Measurements from ENCODE around the gene EEPD1. TPM values are rescaled to one million over a fixed set of nuclear protein-coding genes. Genes with fewer than 3 reads are reported as not detected.

EEPD1 gene
- total RNA-seq, 1 experiment from 2014 or later, result 5.0 TPM

DNA sequence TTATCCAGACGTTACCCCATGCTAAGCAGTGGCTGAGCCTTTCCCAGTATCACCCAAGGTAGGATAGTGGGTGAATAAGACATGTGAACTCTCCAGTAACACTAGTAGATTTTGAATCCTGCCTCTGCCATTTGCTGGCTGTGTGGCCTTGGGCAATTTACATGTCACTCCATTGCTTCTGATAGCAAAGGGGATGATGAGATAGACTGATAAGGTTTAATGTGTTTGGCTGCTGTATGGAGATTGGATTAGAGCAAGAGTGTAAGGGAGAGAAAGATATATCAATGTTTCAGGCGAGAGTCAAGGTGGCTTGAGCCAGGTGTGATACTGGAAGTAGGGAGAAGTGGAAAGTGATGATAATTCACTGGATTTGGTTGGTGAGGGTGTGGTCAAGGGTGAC is 40.1 kb upstream of the EEPD1 start:
- Histone ChIP-seq H2BK120ac (ENCODE audit: low read depth, low read length, poor library complexity, severe bottlenecking) (no peak overlapping the region), H4K8ac (replicated peaks; ENCODE audit: insufficient read length, low read depth, low read length) (no peak overlapping the region), H4K91ac (ENCODE audit: insufficient read length, low read depth, low read length) (no peak overlapping the region), H3K56ac (ENCODE audit: insufficient read length, low read depth, low read length) (no peak overlapping the region), H3K4me2 (ENCODE audit: insufficient read depth, insufficient read length, low read length) (no peak overlapping the region), H3K18ac (ENCODE audit: insufficient read length, low read depth, low read length) (no peak overlapping the region), H2BK15ac (ENCODE audit: low read depth, low read length) (no peak overlapping the region), H3K4me1 (ENCODE audit: insufficient read depth, low read length) (no peaks in the 10 kb centered on the region), H2BK20ac (ENCODE audit: low read depth, low read length, poor library complexity, severe bottlenecking) (no peak overlapping the region), H2BK12ac (ENCODE audit: insufficient read length, low read depth, low read length) (no peak overlapping the region), H4K5ac (ENCODE audit: insufficient read length, low read depth, low read length) (no peak overlapping the region), H3K9me3 (ENCODE audit: control insufficient read depth, low read depth, low read length) (no peaks in the 10 kb centered on the region), H3K23ac (ENCODE audit: insufficient read length, low read depth, low read length) (no peak overlapping the region), H3T11ph (ENCODE audit: low read length) (no peak overlapping the region), H3K79me2 (ENCODE audit: insufficient read depth, low read length) (no peaks in the 10 kb centered on the region), H2BK5ac (ENCODE audit: insufficient read length, low read length) (no peak overlapping the region), H3K14ac (ENCODE audit: insufficient read depth, low read length) (no peak overlapping the region), H3K4ac (ENCODE audit: low read depth, low read length) (no peak overlapping the region), H3K27ac (ENCODE audit: insufficient read length, low read depth, low read length) (no peak overlapping the region), H3K9ac (ENCODE audit: extremely low read depth, insufficient read length, low read length) (no peak overlapping the region), H2AFZ (ENCODE audit: low read length) (no peak overlapping the region), H3K27me3 (ENCODE audit: insufficient read depth, low read length) (no peaks in the 10 kb centered on the region), H3K23me2 (ENCODE audit: insufficient read length, low read depth, low read length, poor library complexity, severe bottlenecking) (no peaks in the 10 kb centered on the region), H2AK5ac (ENCODE audit: insufficient read length, low read length) (no peak overlapping the region), H4K20me1 (ENCODE audit: control insufficient read depth, insufficient read depth, insufficient read length) (no peaks in the 10 kb centered on the region), H3K79me1 (ENCODE audit: insufficient read depth, low read depth, low read length, poor library complexity, severe bottlenecking) (no peaks in the 10 kb centered on the region)
- H3K4me1 Mint-ChIP-seq, result peaks cover 3 to 13% of the 10 kb centered on the region in 2 experiments; a peak in 3 of 4 replicates
- no peaks in the 10 kb centered on the region for H3K36me3 Mint-ChIP-seq (ENCODE audit: insufficient read depth in 1 of 3, low read depth in 3 of 3)
- H3K9me3 Mint-ChIP-seq, result peaks cover 0 to 2% of the 10 kb centered on the region in 2 experiments; a peak in 2 of 5 replicates
- no peak for DNase-seq
- H3K27me3 Mint-ChIP-seq (ENCODE audit: low read depth), result peaks cover 2% of the 10 kb centered on the region; the same call in 1 of the 2 replicates
- no peak overlapping the region for H3K4me3 Mint-ChIP-seq
- H3K27ac Mint-ChIP-seq, result no peak overlapping the region
- WGBS (ENCODE audit: extremely low coverage, insufficient read length, low lambda C conversion rate), result no CpG with 5 or more reads among the region's 2 CpGs
- TF ChIP-seq, protein P1, sequence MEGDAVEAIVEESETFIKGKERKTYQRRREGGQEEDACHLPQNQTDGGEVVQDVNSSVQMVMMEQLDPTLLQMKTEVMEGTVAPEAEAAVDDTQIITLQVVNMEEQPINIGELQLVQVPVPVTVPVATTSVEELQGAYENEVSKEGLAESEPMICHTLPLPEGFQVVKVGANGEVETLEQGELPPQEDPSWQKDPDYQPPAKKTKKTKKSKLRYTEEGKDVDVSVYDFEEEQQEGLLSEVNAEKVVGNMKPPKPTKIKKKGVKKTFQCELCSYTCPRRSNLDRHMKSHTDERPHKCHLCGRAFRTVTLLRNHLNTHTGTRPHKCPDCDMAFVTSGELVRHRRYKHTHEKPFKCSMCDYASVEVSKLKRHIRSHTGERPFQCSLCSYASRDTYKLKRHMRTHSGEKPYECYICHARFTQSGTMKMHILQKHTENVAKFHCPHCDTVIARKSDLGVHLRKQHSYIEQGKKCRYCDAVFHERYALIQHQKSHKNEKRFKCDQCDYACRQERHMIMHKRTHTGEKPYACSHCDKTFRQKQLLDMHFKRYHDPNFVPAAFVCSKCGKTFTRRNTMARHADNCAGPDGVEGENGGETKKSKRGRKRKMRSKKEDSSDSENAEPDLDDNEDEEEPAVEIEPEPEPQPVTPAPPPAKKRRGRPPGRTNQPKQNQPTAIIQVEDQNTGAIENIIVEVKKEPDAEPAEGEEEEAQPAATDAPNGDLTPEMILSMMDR (conservative IDR thresholded peaks at IDR 0.05), result no peak

All from H9 (cell line).